SK-N-SH treated with all-trans-retinoic acid at 6 μM for 48 hours (cell line): ENCODE results near the gene CUL4B.
"Not testable (repeated sequence)": the region's sequence is repeated elsewhere in the genome, so short reads cannot be mapped to it uniquely, and the experiment has no call there.

Experiments
- ATAC-seq: fragments of 200-7000 bp; cut with Tn5 transposase; 3 replicates; pipeline ENCODE4 v1.9.1; 2020; ENCODE audit warnings: mild to moderate bottlenecking, moderate library complexity
- ARNTL ChIP-seq: fragments of 450-650 bp; formaldehyde crosslinking; IDR thresholded peaks from 2 replicates; pipeline ENCODE4 v1.5.0; 2020; ENCODE audit warnings: low read depth, mild to moderate bottlenecking, moderate library complexity, borderline replicate concordance
- BACH2 ChIP-seq: fragments of 250-450 bp; sonication (Bioruptor Pico); IDR thresholded peaks from 2 replicates; pipeline ENCODE4 v1.9.0; 2021; ENCODE audit warnings: mild to moderate bottlenecking, borderline replicate concordance
- CREB5 ChIP-seq: fragments of 250-450 bp; sonication (Bioruptor Pico); IDR thresholded peaks from 2 replicates; pipeline ENCODE4 v1.5.1; 2020; ENCODE audit warnings: low read depth, mild to moderate bottlenecking, moderate library complexity
- CSRNP3 ChIP-seq: fragments of 250-450 bp; sonication (Bioruptor Pico); IDR thresholded peaks from 2 replicates; pipeline ENCODE4 v1.5.1; 2021; ENCODE audit warnings: mild to moderate bottlenecking, moderate library complexity
- ESRRG ChIP-seq: fragments of 250-450 bp; sonication (Bioruptor Pico); IDR thresholded peaks from 2 replicates; pipeline ENCODE4 v1.6.1; 2021; ENCODE audit warnings: mild to moderate bottlenecking
- GLIS3 ChIP-seq: fragments of 250-450 bp; sonication (Bioruptor Pico); IDR thresholded peaks from 2 replicates; pipeline ENCODE4 v1.5.0; 2020; ENCODE audit warnings: mild to moderate bottlenecking, moderate library complexity
- ISL1 ChIP-seq: fragments of 250-450 bp; sonication (Bioruptor Pico); IDR thresholded peaks from 2 replicates; pipeline ENCODE4 v2.1.2; 2022; ENCODE audit warnings: mild to moderate bottlenecking, moderate library complexity
- OSR1 ChIP-seq: fragments of 250-450 bp; sonication (Bioruptor Pico); IDR thresholded peaks from 2 replicates; pipeline ENCODE4 v1.8.0; 2022; ENCODE audit warnings: moderate library complexity, mild to moderate bottlenecking, inconsistent platforms
- PATZ1 ChIP-seq: fragments of 250-450 bp; sonication (Bioruptor Pico); IDR thresholded peaks from 2 replicates; pipeline ENCODE4 v1.8.0; 2020; ENCODE audit warnings: mild to moderate bottlenecking, moderate library complexity, borderline replicate concordance
- POU6F1 ChIP-seq: fragments of 250-450 bp; sonication (Bioruptor Pico); IDR thresholded peaks from 2 replicates; pipeline ENCODE4 v1.8.0; 2021; ENCODE audit warnings: low read depth, mild to moderate bottlenecking, moderate library complexity, borderline replicate concordance
- PPARA ChIP-seq: fragments of 250-450 bp; sonication (Bioruptor Pico); IDR thresholded peaks from 2 replicates; pipeline ENCODE4 v1.5.0; 2020; ENCODE audit warnings: mild to moderate bottlenecking, borderline replicate concordance
- RARB ChIP-seq: fragments of 250-450 bp; sonication (Bioruptor Pico); IDR thresholded peaks from 2 replicates; pipeline ENCODE4 v1.8.0; 2021; ENCODE audit warnings: mild to moderate bottlenecking, moderate library complexity
- SNAI2 ChIP-seq: fragments of 250-450 bp; sonication (Bioruptor Pico); IDR thresholded peaks from 2 replicates; pipeline ENCODE4 v1.5.0; 2020; ENCODE audit warnings: mild to moderate bottlenecking, moderate library complexity
- TCF4 ChIP-seq: fragments of 250-450 bp; sonication (Bioruptor Pico); IDR thresholded peaks from 2 replicates; pipeline ENCODE4 v1.8.0; 2021; ENCODE audit warnings: mild to moderate bottlenecking, moderate library complexity, borderline replicate concordance
- TSHZ2 ChIP-seq: fragments of 250-450 bp; sonication (Bioruptor Pico); IDR thresholded peaks from 2 replicates; pipeline ENCODE4 v1.5.0; 2020; ENCODE audit warnings: mild to moderate bottlenecking, moderate library complexity
- ZC3H10 ChIP-seq: fragments of 250-450 bp; sonication (Bioruptor Pico); IDR thresholded peaks from 2 replicates; pipeline ENCODE4 v1.5.1; 2021; ENCODE audit warnings: mild to moderate bottlenecking, moderate library complexity
- ZFP3 ChIP-seq: fragments of 250-450 bp; sonication (Bioruptor Pico); IDR thresholded peaks from 2 replicates; pipeline ENCODE4 v1.5.0; 2020; ENCODE audit warnings: mild to moderate bottlenecking, moderate library complexity
- ZFP30 ChIP-seq: fragments of 450-650 bp; formaldehyde crosslinking; IDR thresholded peaks from 2 replicates; pipeline ENCODE4 v1.5.0; 2022; ENCODE audit warnings: mild to moderate bottlenecking, moderate library complexity
- ZNF565 ChIP-seq: fragments of 450-650 bp; formaldehyde crosslinking; conservative IDR thresholded peaks from 2 replicates; pipeline ENCODE4 v1.5.0; 2020; ENCODE audit warnings: low read depth, mild to moderate bottlenecking, moderate library complexity
- ZNF70 ChIP-seq: fragments of 450-650 bp; formaldehyde crosslinking; IDR thresholded peaks from 2 replicates; pipeline ENCODE4 v1.5.0; 2020; ENCODE audit warnings: mild to moderate bottlenecking, moderate library complexity
- ZNF8 ChIP-seq: fragments of 450-650 bp; formaldehyde crosslinking; IDR thresholded peaks from 2 replicates; pipeline ENCODE4 v1.5.0; 2020; ENCODE audit warnings: mild to moderate bottlenecking, moderate library complexity

The CUL4B gene

GRCh38 chrX:120499301-120500072 lies 61.3 kb downstream of the CUL4B start:
- TF ChIP-seq GLIS3 (CRISPR knock-in tag), result no peak
- TF ChIP-seq SNAI2, result no peak
- TF ChIP-seq ZNF565, result no peak
- TF ChIP-seq ARNTL (CRISPR knock-in tag), result no peak
- no peak for TF ChIP-seq ESRRG (CRISPR knock-in tag)
- no peak for TF ChIP-seq ZFP30
- no peak for TF ChIP-seq POU6F1 (CRISPR knock-in tag)
- no peak for TF ChIP-seq PPARA
- TF ChIP-seq ZNF8 (CRISPR knock-in tag), result no peak
- TF ChIP-seq ISL1, result no peak
- no peak for TF ChIP-seq RARB (CRISPR knock-in tag)
- no peak for TF ChIP-seq PATZ1 (CRISPR knock-in tag)
- no peak for TF ChIP-seq ZNF70 (CRISPR knock-in tag)
- no peak for TF ChIP-seq OSR1 (CRISPR knock-in tag)
- no peak for TF ChIP-seq ZFP3
- TF ChIP-seq BACH2 (CRISPR knock-in tag), result no peak
- no peak for TF ChIP-seq ZC3H10 (CRISPR knock-in tag)

GRCh38 chrX:120490119-120490518 lies 70.6 kb downstream of the CUL4B start:
- ATAC-seq, result not testable (repeated sequence)

More at GRCh38 chrX:120499301-120500072, 61.3 kb downstream of the CUL4B start:
- ATAC-seq, result no peak

GRCh38 chrX:120486786-120487185 lies 74.0 kb downstream of the CUL4B start:
- TF ChIP-seq PPARA (no peak), TCF4 (CRISPR knock-in tag) (no peak), ZFP30 (no peak), ZFP3 (no peak), ISL1 (no peak), CREB5 (CRISPR knock-in tag) (no peak), CSRNP3 (no peak), ESRRG (CRISPR knock-in tag) (no peak), RARB (CRISPR knock-in tag) (no peak), TSHZ2 (CRISPR knock-in tag) (no peak), POU6F1 (CRISPR knock-in tag) (no peak), SNAI2 (no peak), GLIS3 (CRISPR knock-in tag) (no peak), ZNF8 (CRISPR knock-in tag) (no peak)
- ATAC-seq, result no peak
